Liver (tissue), 3 donors: ENCODE measurements around the gene TPRG1L.

ENCODE experiments used
- JUND ChIP-seq, 2 donors: IDR thresholded peaks; 2 replicates each; pipeline ENCODE4 v1.6.1; 2016; ENCODE audit warnings: antibody characterized with exemption in 2 of 2
- YY1 ChIP-seq: IDR thresholded peaks from 2 replicates; pipeline ENCODE4 v1.6.1; 2016; ENCODE audit warnings: antibody characterized with exemption, mild to moderate bottlenecking
- TF ChIP-seq, protein P1 (sequence below): IDR thresholded peaks from 2 replicates; pipeline ENCODE4 v1.6.1; 2016; ENCODE audit warnings: antibody characterized with exemption, mild to moderate bottlenecking
- TF ChIP-seq, protein P2 (sequence below): fragments of 150-350 bp; IDR thresholded peaks from 2 replicates; pipeline ENCODE4 v1.5.1; 2017; ENCODE audit warnings: improper control_type of control experiment, low read depth, low read length; ENCODE audit not compliant: missing input control
- donor health status: healthy.
- donor health status: healthy.

DNA sequence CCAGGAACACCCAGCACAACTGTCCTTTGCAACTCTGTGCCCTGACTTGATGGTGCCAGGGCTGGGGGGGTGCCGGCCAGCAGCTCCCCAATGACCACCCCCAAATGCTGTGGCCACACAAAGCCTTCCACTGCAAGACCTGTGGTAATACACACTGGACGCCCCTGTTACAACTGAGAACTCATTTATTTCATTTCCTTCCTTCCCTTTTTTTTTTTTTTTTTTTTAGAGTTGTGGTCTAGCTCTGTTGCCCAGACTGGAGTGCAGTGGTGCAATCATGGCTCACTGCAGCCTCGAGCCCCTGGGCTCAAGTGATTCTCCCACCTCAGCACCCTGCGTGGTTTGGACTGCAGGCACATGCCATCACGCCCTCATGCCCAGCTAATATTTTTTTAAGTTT is 52.7 kb downstream of the TPRG1L start:
- TF ChIP-seq, protein P1, sequence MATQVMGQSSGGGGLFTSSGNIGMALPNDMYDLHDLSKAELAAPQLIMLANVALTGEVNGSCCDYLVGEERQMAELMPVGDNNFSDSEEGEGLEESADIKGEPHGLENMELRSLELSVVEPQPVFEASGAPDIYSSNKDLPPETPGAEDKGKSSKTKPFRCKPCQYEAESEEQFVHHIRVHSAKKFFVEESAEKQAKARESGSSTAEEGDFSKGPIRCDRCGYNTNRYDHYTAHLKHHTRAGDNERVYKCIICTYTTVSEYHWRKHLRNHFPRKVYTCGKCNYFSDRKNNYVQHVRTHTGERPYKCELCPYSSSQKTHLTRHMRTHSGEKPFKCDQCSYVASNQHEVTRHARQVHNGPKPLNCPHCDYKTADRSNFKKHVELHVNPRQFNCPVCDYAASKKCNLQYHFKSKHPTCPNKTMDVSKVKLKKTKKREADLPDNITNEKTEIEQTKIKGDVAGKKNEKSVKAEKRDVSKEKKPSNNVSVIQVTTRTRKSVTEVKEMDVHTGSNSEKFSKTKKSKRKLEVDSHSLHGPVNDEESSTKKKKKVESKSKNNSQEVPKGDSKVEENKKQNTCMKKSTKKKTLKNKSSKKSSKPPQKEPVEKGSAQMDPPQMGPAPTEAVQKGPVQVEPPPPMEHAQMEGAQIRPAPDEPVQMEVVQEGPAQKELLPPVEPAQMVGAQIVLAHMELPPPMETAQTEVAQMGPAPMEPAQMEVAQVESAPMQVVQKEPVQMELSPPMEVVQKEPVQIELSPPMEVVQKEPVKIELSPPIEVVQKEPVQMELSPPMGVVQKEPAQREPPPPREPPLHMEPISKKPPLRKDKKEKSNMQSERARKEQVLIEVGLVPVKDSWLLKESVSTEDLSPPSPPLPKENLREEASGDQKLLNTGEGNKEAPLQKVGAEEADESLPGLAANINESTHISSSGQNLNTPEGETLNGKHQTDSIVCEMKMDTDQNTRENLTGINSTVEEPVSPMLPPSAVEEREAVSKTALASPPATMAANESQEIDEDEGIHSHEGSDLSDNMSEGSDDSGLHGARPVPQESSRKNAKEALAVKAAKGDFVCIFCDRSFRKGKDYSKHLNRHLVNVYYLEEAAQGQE: peak; percentile 23
- TF ChIP-seq, protein P2, sequence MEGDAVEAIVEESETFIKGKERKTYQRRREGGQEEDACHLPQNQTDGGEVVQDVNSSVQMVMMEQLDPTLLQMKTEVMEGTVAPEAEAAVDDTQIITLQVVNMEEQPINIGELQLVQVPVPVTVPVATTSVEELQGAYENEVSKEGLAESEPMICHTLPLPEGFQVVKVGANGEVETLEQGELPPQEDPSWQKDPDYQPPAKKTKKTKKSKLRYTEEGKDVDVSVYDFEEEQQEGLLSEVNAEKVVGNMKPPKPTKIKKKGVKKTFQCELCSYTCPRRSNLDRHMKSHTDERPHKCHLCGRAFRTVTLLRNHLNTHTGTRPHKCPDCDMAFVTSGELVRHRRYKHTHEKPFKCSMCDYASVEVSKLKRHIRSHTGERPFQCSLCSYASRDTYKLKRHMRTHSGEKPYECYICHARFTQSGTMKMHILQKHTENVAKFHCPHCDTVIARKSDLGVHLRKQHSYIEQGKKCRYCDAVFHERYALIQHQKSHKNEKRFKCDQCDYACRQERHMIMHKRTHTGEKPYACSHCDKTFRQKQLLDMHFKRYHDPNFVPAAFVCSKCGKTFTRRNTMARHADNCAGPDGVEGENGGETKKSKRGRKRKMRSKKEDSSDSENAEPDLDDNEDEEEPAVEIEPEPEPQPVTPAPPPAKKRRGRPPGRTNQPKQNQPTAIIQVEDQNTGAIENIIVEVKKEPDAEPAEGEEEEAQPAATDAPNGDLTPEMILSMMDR: no peak
- TF ChIP-seq JUND (IDR thresholded peaks at IDR 0.05) (no peak), YY1 (no peak)
